Activated CD4-positive, alpha-beta T cell treated with anti-CD3 and anti-CD28 coated beads for 48 hours (primary cell): Measurements from ENCODE around the gene OR6V1.
"Not testable (repeated sequence)": the region's sequence is repeated elsewhere in the genome, so short reads cannot be mapped to it uniquely, and the experiment has no call there.

Experiments used
- DNase-seq: peaks from one replicate; pipeline ENCODE4 v3.0.0-alpha.2; 2020

Gene OR6V1

GRCh38 chr7:143043391-143043790, 8.8 kb upstream of the OR6V1 start:
- DNase-seq: no peak

GRCh38 chr7:143046426-143046851, 5.7 kb upstream of the OR6V1 start:
- DNase-seq: no peak

GRCh38 chr7:143047326-143047725, 4.8 kb upstream of the OR6V1 start:
- no peak for DNase-seq

- peak; percentile 4 for DNase-seq
These were observed 3.3 kb upstream of the OR6V1 start for GRCh38 chr7:143048827-143049226.

GRCh38 chr7:143049362-143049761, 2.8 kb upstream of the OR6V1 start:
- DNase-seq: no peak

- no peak for DNase-seq
These were observed 1.2 kb upstream of the OR6V1 start for GRCh38 chr7:143050931-143051330.

GRCh38 chr7:143054621-143055020, 2.5 kb downstream of the OR6V1 start:
- DNase-seq: no peak

- no peak for DNase-seq
These were observed 3.6 kb downstream of the OR6V1 start for GRCh38 chr7:143055754-143056153.

GRCh38 chr7:143063741-143064140, 11.6 kb downstream of the OR6V1 start:
- no peak for DNase-seq

- DNase-seq: no peak
These were observed 16.3 kb downstream of the OR6V1 start for GRCh38 chr7:143068446-143068845.

- no peak for DNase-seq
These were observed 17.9 kb downstream of the OR6V1 start for GRCh38 chr7:143069912-143070500.

GRCh38 chr7:143073556-143073955, 21.4 kb downstream of the OR6V1 start:
- no peak for DNase-seq

GRCh38 chr7:143074141-143074540, 22.0 kb downstream of the OR6V1 start:
- DNase-seq: no peak

GRCh38 chr7:143085109-143085508, 33.0 kb downstream of the OR6V1 start:
- no peak for DNase-seq

GRCh38 chr7:143085610-143086009, 33.5 kb downstream of the OR6V1 start:
- not testable (repeated sequence) for DNase-seq

- not testable (repeated sequence) for DNase-seq
These were observed 36.5 kb downstream of the OR6V1 start for GRCh38 chr7:143088549-143089231.

GRCh38 chr7:143096146-143096545, 44.0 kb downstream of the OR6V1 start:
- no peak for DNase-seq

GRCh38 chr7:143099579-143099978, 47.4 kb downstream of the OR6V1 start:
- not testable (repeated sequence) for DNase-seq
